HEK293 (cell line): ENCODE results near the gene DDX46.

Experiments used
- CTCF ChIA-PET: fragments of 350-600 bp; formaldehyde crosslinking; extraction: SDS; loops from one replicate; lab custom pipeline; 2021; ENCODE audit warnings: antibody characterized with exemption; lab: Yijun Ruan, JAX
- POLR2A ChIA-PET: fragments of 300-600 bp; formaldehyde crosslinking; extraction: SDS; loops from one replicate; lab custom pipeline; 2020; ENCODE audit warnings: antibody characterized with exemption, inconsistent platforms; lab: Yijun Ruan, JAX
- H3K27ac ChIP-seq: fragments of 200-500 bp; sonication (Bioruptor generic); 2 replicates; pipeline ENCODE4 v1.5.1; 2014; ENCODE audit warnings: low read depth, low read length, control low read depth, inconsistent platforms; ENCODE audit errors: extremely low read depth
- H3K36me3 ChIP-seq, 2 experiments: fragments of 200-500 bp in 1 of 2; sonication (Bioruptor generic) in 1 of 2; 1 replicate in 1 of 2; 2 replicates in 1 of 2; pipeline ENCODE4 v1.5.1; 2014 to 2017; ENCODE audit warnings: inconsistent platforms in 2 of 2, low read length in 2 of 2; ENCODE audit not compliant: control insufficient read depth in 2 of 2, insufficient read depth in 1 of 2
- H3K4me1 ChIP-seq: fragments of 200-500 bp; sonication (Bioruptor generic); 2 replicates; pipeline ENCODE4 v1.5.1; 2014; ENCODE audit warnings: mild to moderate bottlenecking, low read length, inconsistent platforms; ENCODE audit not compliant: control insufficient read depth, insufficient read depth
- H3K4me3 ChIP-seq: 2 replicates; pipeline ENCODE4 v1.5.1; 2011; ENCODE audit warnings: low read depth, mild to moderate bottlenecking, control low read depth, low read length, moderate library complexity
- H3K9me3 ChIP-seq: fragments of 200-500 bp; sonication (Bioruptor generic); 2 replicates; pipeline ENCODE4 v1.5.1; 2014; ENCODE audit warnings: low read depth, low read length, inconsistent platforms; ENCODE audit not compliant: control insufficient read depth, insufficient read depth
- ATF2 ChIP-seq: fragments of 450-650 bp; formaldehyde crosslinking; IDR thresholded peaks from 2 replicates; pipeline ENCODE4 v1.5.1; 2016; ENCODE audit warnings: missing biosample characterization, missing genetic modification characterization, low read depth
- PRDM4 ChIP-seq: fragments of 450-650 bp; formaldehyde crosslinking; IDR thresholded peaks from 2 replicates; pipeline ENCODE4 v1.5.1; 2017; ENCODE audit warnings: missing biosample characterization, missing genetic modification characterization
- YY1 ChIP-seq: fragments of 450-650 bp; formaldehyde crosslinking; IDR thresholded peaks from 2 replicates; pipeline ENCODE4 v1.5.1; 2018; ENCODE audit warnings: missing biosample characterization, missing genetic modification characterization
- ZBTB6 ChIP-seq: fragments of 450-650 bp; formaldehyde crosslinking; IDR thresholded peaks from 2 replicates; pipeline ENCODE4 v1.5.1; 2017; ENCODE audit warnings: missing biosample characterization, missing genetic modification characterization
- ZNF138 ChIP-seq: fragments of 450-650 bp; formaldehyde crosslinking; IDR thresholded peaks from 2 replicates; pipeline ENCODE4 v1.5.1; 2016; ENCODE audit warnings: missing biosample characterization, missing genetic modification characterization, borderline replicate concordance
- ZNF169 ChIP-seq: fragments of 450-650 bp; formaldehyde crosslinking; IDR thresholded peaks from 2 replicates; pipeline ENCODE4 v1.5.1; 2016; ENCODE audit warnings: missing biosample characterization, missing genetic modification characterization
- ZNF2 ChIP-seq: fragments of 450-650 bp; formaldehyde crosslinking; IDR thresholded peaks from 2 replicates; pipeline ENCODE4 v1.5.1; 2016; ENCODE audit warnings: missing biosample characterization, missing genetic modification characterization
- ZNF394 ChIP-seq: fragments of 450-650 bp; formaldehyde crosslinking; IDR thresholded peaks from 2 replicates; pipeline ENCODE4 v1.5.1; 2016; ENCODE audit warnings: missing biosample characterization, missing genetic modification characterization, mild to moderate bottlenecking, moderate library complexity, borderline replicate concordance
- ZNF423 ChIP-seq: fragments of 450-650 bp; formaldehyde crosslinking; IDR thresholded peaks from 2 replicates; pipeline ENCODE4 v1.5.1; 2016; ENCODE audit warnings: missing biosample characterization, missing genetic modification characterization
- ZNF544 ChIP-seq: fragments of 450-650 bp; formaldehyde crosslinking; IDR thresholded peaks from 2 replicates; pipeline ENCODE4 v1.5.0; 2017; ENCODE audit warnings: missing biosample characterization, missing genetic modification characterization
- ZNF561 ChIP-seq: fragments of 450-650 bp; IDR thresholded peaks from 2 replicates; pipeline ENCODE4 v1.5.1; 2018; ENCODE audit warnings: missing biosample characterization, missing genetic modification characterization, borderline replicate concordance
- ZNF585B ChIP-seq: fragments of 450-650 bp; formaldehyde crosslinking; IDR thresholded peaks from 2 replicates; pipeline ENCODE4 v1.5.1; 2016; ENCODE audit warnings: missing biosample characterization, missing genetic modification characterization
- ZNF639 ChIP-seq: fragments of 450-650 bp; formaldehyde crosslinking; IDR thresholded peaks from 2 replicates; pipeline ENCODE4 v1.5.1; 2016; ENCODE audit warnings: missing biosample characterization, missing genetic modification characterization
- ZNF654 ChIP-seq: fragments of 450-650 bp; formaldehyde crosslinking; IDR thresholded peaks from 2 replicates; pipeline ENCODE4 v1.5.1; 2016; ENCODE audit warnings: low read depth, missing biosample characterization, missing genetic modification characterization
- ZNF660 ChIP-seq: fragments of 450-650 bp; IDR thresholded peaks from 2 replicates; pipeline ENCODE4 v1.5.1; 2018; ENCODE audit warnings: missing biosample characterization, mild to moderate bottlenecking, missing genetic modification characterization
- ZNF768 ChIP-seq: fragments of 450-650 bp; formaldehyde crosslinking; IDR thresholded peaks from 2 replicates; pipeline ENCODE4 v1.5.1; 2018; ENCODE audit warnings: missing biosample characterization, mild to moderate bottlenecking, missing genetic modification characterization
- ZSCAN30 ChIP-seq: fragments of 450-650 bp; IDR thresholded peaks from 2 replicates; pipeline ENCODE4 v1.5.1; 2018; ENCODE audit warnings: missing biosample characterization, mild to moderate bottlenecking, missing genetic modification characterization, moderate library complexity
- ZSCAN5A ChIP-seq: fragments of 450-650 bp; formaldehyde crosslinking; IDR thresholded peaks from 2 replicates; pipeline ENCODE4 v1.5.1; 2016; ENCODE audit warnings: missing biosample characterization, missing genetic modification characterization

DDX46 gene

GRCh38 chr5:134738963-134739661 is 19.5 kb upstream of the DDX46 start (continued):
- no peak for TF ChIP-seq ZNF138
- TF ChIP-seq ZNF394 (tag by site-specific recombination), result no peak
- TF ChIP-seq ZNF654 (tag by site-specific recombination), result peak; percentile 15; the same call in 1 of the 2 replicates
- TF ChIP-seq PRDM4 (tag by site-specific recombination), result 0 out of 2 replicates have a peak, but pooled peaks have one; percentile 22
- no peak for TF ChIP-seq ATF2 (tag by site-specific recombination)
- 0 out of 2 replicates have a peak, but pooled peaks have one; percentile 34 for TF ChIP-seq ZNF561

- TF ChIP-seq ZNF423 (tag by site-specific recombination) (no peak), ZSCAN30 (tag by site-specific recombination) (no peak), ZNF639 (no peak), ZNF660 (tag by site-specific recombination) (no peak), ZNF544 (tag by site-specific recombination) (no peak), YY1 (tag by site-specific recombination) (no peak), ZBTB6 (tag by site-specific recombination) (no peak), ZNF768 (tag by site-specific recombination) (no peak), ZNF585B (tag by site-specific recombination) (no peak), ZSCAN5A (no peak), ZNF169 (no peak), ZNF2 (tag by site-specific recombination) (no peak)
- TF ChIP-seq, all 188 proteins: peak for 0
- Histone ChIP-seq H3K4me3 (no peak overlapping the region), H3K36me3 (peaks cover 25 to 33% of the 10 kb centered on the region in 2 experiments), H3K27ac (no peak overlapping the region), H3K4me1 (peaks cover 10% of the 10 kb centered on the region), H3K9me3 (no peaks in the 10 kb centered on the region)
- ChIA-PET CTCF (interaction anchor here (0.6 to 2.2 kb wide), 2 partner anchors 17 to 163 kb away, joined by 5 to 15 read pairs; partner anchors contain the start of gene DDX46), POLR2A (interaction anchor here (1.6 kb wide), 1 partner anchor 18 kb away, joined by 5 read pairs; the partner anchor contains the start of gene DDX46)
Measured at GRCh38 chr5:134741052-134741451, 17.5 kb upstream of the DDX46 start.
